Endothelial cell (in vitro differentiated cells): ENCODE data around the gene ZNF277. TPM values are rescaled to one million over a fixed set of nuclear protein-coding genes. Genes with fewer than 3 reads are reported as not detected.

ENCODE experiments used
- DNase-seq: peaks from one replicate; pipeline ENCODE4 v3.0.0; 2021; ENCODE audit warnings: low spot score
- H3K27ac Mint-ChIP-seq: one replicate; pipeline ENCODE4 v1.8.0; 2021; ENCODE audit warnings: mixed read lengths, inconsistent platforms; ENCODE audit not compliant: unreplicated experiment
- H3K27me3 Mint-ChIP-seq: one replicate; pipeline ENCODE4 v1.8.0; 2021; ENCODE audit warnings: mild to moderate bottlenecking, moderate library complexity, mixed read lengths, inconsistent platforms; ENCODE audit not compliant: unreplicated experiment
- H3K36me3 Mint-ChIP-seq: one replicate; pipeline ENCODE4 v1.8.0; 2021; ENCODE audit warnings: mild to moderate bottlenecking, low read depth, mixed read lengths, inconsistent platforms; ENCODE audit not compliant: unreplicated experiment
- H3K4me1 Mint-ChIP-seq: one replicate; pipeline ENCODE4 v1.8.0; 2021; ENCODE audit warnings: mild to moderate bottlenecking, mixed read lengths, inconsistent platforms; ENCODE audit not compliant: unreplicated experiment
- H3K4me3 Mint-ChIP-seq: one replicate; pipeline ENCODE4 v1.8.0; 2021; ENCODE audit warnings: mild to moderate bottlenecking, mixed read lengths, inconsistent platforms; ENCODE audit not compliant: unreplicated experiment
- H3K9me3 Mint-ChIP-seq: one replicate; pipeline ENCODE4 v1.8.0; 2021; ENCODE audit warnings: mixed read lengths, inconsistent platforms; ENCODE audit not compliant: unreplicated experiment
- CTCF ChIP-seq: fragments of 200-600 bp; sonication (generic); IDR thresholded peaks from one replicate; pipeline ENCODE4 v1.5.0; 2021; ENCODE audit warnings: antibody characterized with exemption; ENCODE audit not compliant: unreplicated experiment
- total RNA-seq: library from RNA; stranded (reverse); fragmentation: NEBNext Ultra II Directional; extraction: Animal tissue kit (Norgen Biotek cat#: 25700); gene quantifications from one replicate; pipeline ENCODE4 v1.2.1, GENCODE V29; 2021; ENCODE audit not compliant: unreplicated experiment

Gene ZNF277
- total RNA-seq, 1 donor from 2014 or later, result 26.1 TPM

DNA sequence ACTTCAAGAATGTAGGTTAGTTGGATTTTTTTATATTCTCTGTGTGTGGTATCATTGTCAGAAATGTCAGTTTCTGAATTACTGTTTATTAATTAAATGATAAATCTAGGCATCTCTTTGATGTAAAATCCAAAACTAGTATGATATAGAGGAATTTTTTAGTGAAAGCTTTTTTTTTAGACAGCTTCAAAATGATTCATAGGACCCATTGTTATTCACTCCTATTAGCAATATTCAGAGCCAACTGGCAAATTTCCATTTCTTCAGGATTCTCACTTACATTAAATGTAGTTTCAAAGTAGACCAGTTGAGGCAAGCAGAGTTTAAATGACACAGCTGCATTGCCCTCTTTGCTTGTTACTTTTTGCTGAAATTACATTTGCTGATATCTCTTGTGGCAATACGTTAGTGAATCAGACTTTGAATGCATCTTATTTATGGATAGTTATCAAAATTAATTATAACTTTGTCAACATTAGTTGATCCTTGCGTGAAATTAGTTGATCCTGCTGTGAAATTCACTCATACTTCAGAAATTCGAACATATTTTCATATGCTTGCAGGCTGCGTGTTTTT is 20.3 kb downstream of the ZNF277 start:
- H3K36me3 Mint-ChIP-seq, result no peaks in the 10 kb centered on the region
- no peak overlapping the region for H3K27ac Mint-ChIP-seq
- no peaks in the 10 kb centered on the region for H3K4me1 Mint-ChIP-seq
- no peak for DNase-seq
- no peak for TF ChIP-seq CTCF
- H3K27me3 Mint-ChIP-seq, result no peaks in the 10 kb centered on the region
- H3K9me3 Mint-ChIP-seq, result no peaks in the 10 kb centered on the region
- no peak overlapping the region for H3K4me3 Mint-ChIP-seq

DNA sequence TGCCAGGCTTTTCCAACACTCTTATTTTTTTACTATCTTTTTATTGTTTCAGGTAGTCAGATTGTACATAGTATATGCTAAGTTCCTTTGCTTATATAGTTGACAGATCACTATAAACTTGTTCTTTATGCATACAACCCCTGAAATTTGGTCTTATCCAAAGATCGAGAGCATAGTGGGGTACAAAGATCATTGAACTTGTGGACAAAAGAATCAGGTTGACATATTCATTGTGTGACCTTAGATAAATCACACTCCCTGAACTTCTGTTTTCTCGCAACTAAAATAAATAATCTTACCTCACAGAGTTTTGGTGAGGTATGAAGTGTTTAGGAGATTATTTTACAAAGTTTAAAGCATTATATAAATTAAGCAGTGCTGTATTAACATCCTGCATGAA is 22.1 kb downstream of the ZNF277 start:
- Mint-ChIP-seq H3K36me3 (no peaks in the 10 kb centered on the region), H3K27ac (no peak overlapping the region), H3K9me3 (no peaks in the 10 kb centered on the region), H3K4me3 (no peak overlapping the region), H3K27me3 (no peaks in the 10 kb centered on the region), H3K4me1 (no peaks in the 10 kb centered on the region)
- DNase-seq, result no peak
- TF ChIP-seq CTCF, result no peak

DNA sequence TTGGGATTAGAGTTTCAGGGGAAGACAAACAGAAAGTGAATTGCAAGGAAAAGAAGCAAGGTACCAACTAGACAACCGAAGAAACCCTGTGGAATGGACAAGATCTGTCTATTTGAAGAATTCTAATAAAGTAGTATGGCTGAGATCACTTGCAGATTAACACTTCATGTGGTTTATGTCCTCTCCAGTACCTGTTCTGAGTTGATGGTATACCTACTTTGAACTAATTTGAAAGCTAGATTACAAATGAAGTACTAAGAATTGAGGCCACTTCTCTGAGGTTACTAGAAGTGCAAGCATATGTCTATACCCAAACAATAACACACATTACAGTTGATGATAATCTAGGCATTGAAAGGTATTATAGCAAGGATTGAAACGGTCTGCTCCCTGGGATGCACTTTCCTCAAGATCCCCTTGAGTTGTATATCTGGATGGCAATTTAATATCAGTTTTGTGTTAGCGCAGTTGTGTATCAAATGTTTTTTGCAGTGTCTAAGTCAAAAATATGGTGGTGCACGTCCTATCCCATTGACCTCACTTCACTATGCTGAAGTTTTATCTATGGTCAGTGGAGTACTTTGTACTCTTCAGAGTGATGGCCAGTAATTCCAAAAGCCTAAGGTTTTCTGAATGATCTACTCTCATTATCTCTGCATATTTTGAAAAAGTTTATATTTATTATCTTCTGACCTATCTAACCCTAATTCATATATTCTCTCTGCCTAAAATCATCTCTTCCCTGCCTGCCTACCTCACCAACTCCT is 25.9 kb downstream of the ZNF277 start:
- no peaks in the 10 kb centered on the region for H3K9me3 Mint-ChIP-seq
- no peaks in the 10 kb centered on the region for H3K36me3 Mint-ChIP-seq
- DNase-seq, result no peak
- no peaks in the 10 kb centered on the region for H3K27me3 Mint-ChIP-seq
- no peaks in the 10 kb centered on the region for H3K4me1 Mint-ChIP-seq
- TF ChIP-seq CTCF, result no peak
- H3K27ac Mint-ChIP-seq, result no peak overlapping the region
- H3K4me3 Mint-ChIP-seq, result no peak overlapping the region

GRCh38 chr7:112233048-112233697 is 26.7 kb downstream of the ZNF277 start:
- H3K36me3 Mint-ChIP-seq, result no peaks in the 10 kb centered on the region
- no peak overlapping the region for H3K4me3 Mint-ChIP-seq
- H3K4me1 Mint-ChIP-seq, result no peaks in the 10 kb centered on the region
- DNase-seq, result no peak
- H3K9me3 Mint-ChIP-seq, result no peaks in the 10 kb centered on the region
- no peak overlapping the region for H3K27ac Mint-ChIP-seq
- no peaks in the 10 kb centered on the region for H3K27me3 Mint-ChIP-seq
- no peak for TF ChIP-seq CTCF

GRCh38 chr7:112234147-112234546 is 27.7 kb downstream of the ZNF277 start:
- Mint-ChIP-seq H3K4me1 (no peaks in the 10 kb centered on the region), H3K36me3 (peaks cover 4% of the 10 kb centered on the region), H3K9me3 (no peaks in the 10 kb centered on the region), H3K27me3 (no peaks in the 10 kb centered on the region), H3K4me3 (no peak overlapping the region), H3K27ac (no peak overlapping the region)
- DNase-seq, result no peak
- no peak for TF ChIP-seq CTCF
